GM12891 (cell line): ENCODE results near the gene NPAS2.

Experiments used
- PAX5 ChIP-seq: IDR thresholded peaks from 2 replicates; pipeline ENCODE4 v1.6.1; 2011; ENCODE audit warnings: low read length, moderate library complexity, mild to moderate bottlenecking; ENCODE audit not compliant: insufficient read depth, severe bottlenecking
- POLR2AphosphoS5 ChIP-seq: IDR thresholded peaks from 2 replicates; pipeline ENCODE4 v1.6.1; 2011; ENCODE audit warnings: low read depth, low read length, control low read depth
- SPI1 ChIP-seq: IDR thresholded peaks from 2 replicates; pipeline ENCODE4 v1.6.1; 2011; ENCODE audit warnings: low read depth, low read length, control low read depth

DNA sequence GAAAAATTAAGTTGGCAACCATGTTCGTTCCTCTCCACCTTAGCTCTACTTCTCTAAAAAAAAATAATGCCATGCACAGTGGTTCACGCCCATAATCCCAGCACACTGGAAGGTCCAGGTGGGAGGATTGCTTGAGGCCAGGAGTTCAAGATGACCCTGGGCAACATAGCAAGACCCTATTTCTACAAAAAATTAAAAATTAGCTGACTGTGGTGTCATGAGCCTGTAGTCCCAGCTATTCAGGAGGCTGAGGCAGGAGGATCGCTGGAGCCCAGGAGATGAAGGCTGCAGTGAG lies 40.1 kb upstream of the NPAS2 start:
- TF ChIP-seq PAX5: no peak
- TF ChIP-seq SPI1: no peak
- no peak for TF ChIP-seq POLR2AphosphoS5
